ENCODE results near the gene ALDOB.

ALDOB gene

DNA sequence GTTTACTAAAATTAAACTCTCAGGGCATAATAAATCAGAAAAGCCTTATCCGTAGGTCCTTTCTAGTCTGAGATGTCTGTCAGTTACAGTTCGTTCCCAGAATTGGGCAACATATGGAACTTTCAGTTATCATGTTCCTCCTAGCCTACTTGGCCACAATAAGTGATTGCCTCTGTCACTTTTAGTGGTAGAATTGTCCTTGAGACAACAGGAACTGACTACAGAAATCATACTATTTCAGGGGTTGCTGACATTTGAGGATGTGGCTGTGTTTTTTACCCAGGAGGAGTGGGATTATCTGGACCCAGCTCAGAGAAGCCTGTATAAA lies 36.0 kb downstream of the ALDOB start:
- DNase-seq (ENCODE audit: low read depth), result no peak
- peak overlapping the region; percentile 82 for H3K4me3 ChIP-seq (ENCODE audit: control insufficient read depth, low read depth, low read length)
- TF ChIP-seq CTCF (IDR thresholded peaks at IDR 0.05; ENCODE audit: control insufficient read depth, insufficient read depth, low read depth, low read length, missing control alignments), result no peak

DNA sequence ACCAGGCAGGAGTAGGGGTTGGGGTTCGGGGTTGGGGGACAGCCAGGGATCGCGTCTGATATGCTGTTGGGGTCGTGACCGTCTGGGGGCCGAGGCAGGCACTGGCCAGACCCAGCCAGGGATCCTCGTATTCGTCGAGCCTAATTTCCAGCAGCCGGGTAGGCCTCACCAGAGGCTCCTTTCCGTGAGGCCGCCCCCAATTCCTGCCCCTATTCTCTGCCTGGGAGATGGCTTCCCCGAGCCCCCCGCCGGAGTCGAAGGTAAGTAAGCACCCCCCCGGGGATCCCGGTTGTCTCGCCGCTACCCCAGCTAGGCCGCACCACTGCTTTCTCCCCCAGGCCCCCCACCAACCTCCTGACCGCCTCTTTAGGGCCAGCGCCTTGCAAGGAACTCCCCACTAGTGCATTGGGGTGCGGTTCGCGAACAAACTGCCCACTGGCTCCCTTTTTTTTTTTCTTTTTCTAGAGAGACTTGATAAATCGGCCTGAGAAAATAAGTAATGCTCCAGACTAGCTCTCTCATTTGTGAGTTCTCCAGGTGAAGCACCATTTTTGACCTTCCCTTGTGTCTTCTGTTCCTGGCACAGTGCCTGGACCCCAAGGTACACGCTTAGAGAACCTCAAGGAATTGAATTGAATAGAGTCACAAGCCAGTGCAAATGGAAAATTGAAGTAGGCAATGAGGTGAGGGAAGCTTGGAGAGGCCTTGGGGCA lies 36.5 kb downstream of the ALDOB start:
- H3K4me3 ChIP-seq (ENCODE audit: control insufficient read depth, low read depth, low read length), result peak overlapping the region; percentile 82
- no peak for TF ChIP-seq CTCF (IDR thresholded peaks at IDR 0.05; ENCODE audit: control insufficient read depth, insufficient read depth, low read depth, low read length, missing control alignments)
- no peak for DNase-seq (ENCODE audit: low read depth)

DNA sequence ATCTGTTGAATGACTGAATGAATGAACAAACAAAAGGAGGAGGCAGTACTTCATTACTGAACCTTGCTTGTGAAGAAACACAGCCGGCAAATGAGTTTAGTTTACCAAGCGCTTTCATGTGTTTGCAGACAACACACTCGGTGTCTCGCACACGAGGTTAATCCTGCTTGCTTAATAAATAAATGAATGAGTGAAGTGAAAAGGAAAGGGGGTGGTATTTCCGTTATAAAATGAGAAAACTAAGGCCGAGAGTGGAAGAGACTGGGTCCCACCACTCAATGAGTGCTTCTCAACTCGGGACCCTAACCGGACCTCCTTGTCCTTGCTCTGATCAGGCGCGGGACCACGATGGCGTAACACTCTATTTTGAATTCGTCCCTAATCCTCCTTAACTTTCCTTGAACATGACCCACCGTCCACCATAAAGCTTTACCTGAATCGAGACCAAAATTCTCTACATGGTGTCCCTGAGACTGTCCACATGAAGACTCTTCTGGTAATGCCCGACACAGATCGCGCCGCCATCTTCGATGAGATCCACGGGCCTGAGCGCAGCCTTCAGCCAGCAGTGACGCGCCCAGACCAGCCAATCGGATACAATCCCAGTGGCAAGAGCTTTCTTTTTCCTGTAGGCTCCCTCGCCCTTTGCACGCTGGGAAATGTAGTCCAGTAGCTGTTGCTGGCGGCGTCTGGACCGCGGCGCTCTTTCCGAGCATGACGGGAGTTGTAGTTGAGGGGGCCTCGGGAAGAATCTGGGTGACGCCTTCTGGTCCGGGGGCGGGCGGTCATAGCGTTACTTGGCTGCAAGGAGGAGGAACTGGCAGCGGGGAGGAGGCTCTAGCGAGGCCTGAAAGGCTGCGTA lies 37.3 kb downstream of the ALDOB start, which contains the start of the genes MRPL50 and ZNF189:
Gene MRPL50, minus strand, starts transcription at position 551 of the 862 bp plus-strand sequence. Its CDS starts 26 bp downstream, at position 525.
Gene ZNF189, plus strand, starts transcription at position 784 of the 862 bp plus-strand sequence. CDS start 306 bp downstream, outside the sequence.
- peak within 1 kb of the TSS; percentile 82 for H3K4me3 ChIP-seq (ENCODE audit: control insufficient read depth, low read depth, low read length)
- TF ChIP-seq CTCF (IDR thresholded peaks at IDR 0.05; ENCODE audit: control insufficient read depth, insufficient read depth, low read depth, low read length, missing control alignments), result no peak
- peak; percentile 96 for DNase-seq (ENCODE audit: low read depth)

GRCh38 chr9:101397746-101398067 lies 37.9 kb downstream of the ALDOB start:
- peak overlapping the region; percentile 80 for H3K4me3 ChIP-seq (ENCODE audit: control insufficient read depth, low read depth, low read length)
- no peak for TF ChIP-seq CTCF (IDR thresholded peaks at IDR 0.05; ENCODE audit: control insufficient read depth, insufficient read depth, low read depth, low read length, missing control alignments)
- DNase-seq (ENCODE audit: low read depth), result no peak

DNA sequence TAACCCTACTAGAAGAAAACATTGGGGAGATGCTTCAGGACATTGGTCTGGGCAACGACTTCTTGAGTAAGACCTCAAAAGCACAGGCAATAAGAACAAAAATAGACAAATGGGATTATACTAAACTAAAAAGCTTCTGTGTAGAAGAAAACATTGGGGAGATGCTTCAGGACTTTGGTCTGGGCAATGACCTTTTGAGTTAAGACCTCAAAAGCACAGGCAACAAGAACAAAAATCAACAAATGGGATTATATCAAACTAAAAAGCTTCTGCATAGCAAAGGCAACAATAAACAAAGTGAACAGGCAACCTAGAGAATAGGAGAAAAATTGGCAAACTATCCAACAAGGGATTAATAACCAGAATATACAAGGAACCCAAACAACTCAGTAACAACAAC lies 40.9 kb downstream of the ALDOB start:
- no peak for DNase-seq (ENCODE audit: low read depth)
- H3K4me3 ChIP-seq (ENCODE audit: control insufficient read depth, low read depth, low read length), result no peak overlapping the region
- no peak for TF ChIP-seq CTCF (IDR thresholded peaks at IDR 0.05; ENCODE audit: control insufficient read depth, insufficient read depth, low read depth, low read length, missing control alignments)

DNA sequence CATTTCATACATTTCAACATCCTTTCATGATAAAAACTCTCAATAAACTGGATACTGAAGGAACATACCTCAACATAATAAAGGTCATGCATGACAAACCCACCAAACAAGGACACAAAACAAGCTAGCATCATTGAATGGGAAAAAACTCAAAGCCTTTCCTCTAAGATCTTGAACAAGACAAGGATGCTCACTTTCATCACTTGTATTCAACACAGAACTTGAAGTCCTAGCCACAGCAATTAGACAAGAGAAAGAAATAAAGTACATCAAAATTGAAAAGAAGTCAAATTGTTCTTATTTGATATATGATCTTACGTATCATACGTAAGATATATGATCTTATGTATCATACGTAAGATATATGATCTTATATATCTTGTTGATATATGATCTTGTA lies 42.4 kb downstream of the ALDOB start:
- TF ChIP-seq CTCF (IDR thresholded peaks at IDR 0.05; ENCODE audit: control insufficient read depth, insufficient read depth, low read depth, low read length, missing control alignments), result no peak
- no peak overlapping the region for H3K4me3 ChIP-seq (ENCODE audit: control insufficient read depth, low read depth, low read length)
- DNase-seq (ENCODE audit: low read depth), result no peak
